ENCODE results near the gene GJA8. TPM values are rescaled to one million over a fixed set of nuclear protein-coding genes. Genes with fewer than 3 reads are reported as not detected.
"Not testable (repeated sequence)": the region's sequence is repeated elsewhere in the genome, so short reads cannot be mapped to it uniquely, and the experiment has no call there.

Gene GJA8
- total RNA-seq, 1 donor from 2014 or later = not detected

DNA sequence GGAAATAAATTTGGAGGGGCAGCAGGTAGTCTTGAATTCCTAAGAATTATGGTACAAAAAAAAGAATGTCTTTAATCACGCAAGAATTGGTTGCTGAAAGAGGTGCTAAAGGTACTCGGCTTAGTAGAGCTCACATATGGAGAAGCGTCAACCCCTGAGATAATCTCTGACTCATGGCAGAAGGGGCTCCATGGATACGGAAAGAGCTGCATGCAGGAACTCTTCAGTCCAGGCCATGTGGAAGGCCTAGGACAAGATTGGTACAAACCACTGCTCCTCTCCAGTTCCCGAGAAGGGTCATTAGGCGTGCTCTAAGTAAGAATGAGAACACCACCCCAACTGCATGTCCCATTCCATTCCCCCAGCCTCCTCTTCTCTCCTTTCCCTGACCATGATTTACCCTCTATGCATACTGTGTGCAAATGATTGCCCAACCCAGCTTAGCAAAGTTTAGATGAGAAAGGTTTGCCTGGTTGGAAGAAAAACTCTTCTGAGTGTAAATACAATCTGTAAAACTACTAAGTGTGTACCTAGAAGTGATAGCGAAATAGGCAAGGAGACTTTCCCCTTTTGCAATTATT, 10.9 kb downstream of the GJA8 start:
- no peak for FAIRE-seq
- TF ChIP-seq, protein P1, sequence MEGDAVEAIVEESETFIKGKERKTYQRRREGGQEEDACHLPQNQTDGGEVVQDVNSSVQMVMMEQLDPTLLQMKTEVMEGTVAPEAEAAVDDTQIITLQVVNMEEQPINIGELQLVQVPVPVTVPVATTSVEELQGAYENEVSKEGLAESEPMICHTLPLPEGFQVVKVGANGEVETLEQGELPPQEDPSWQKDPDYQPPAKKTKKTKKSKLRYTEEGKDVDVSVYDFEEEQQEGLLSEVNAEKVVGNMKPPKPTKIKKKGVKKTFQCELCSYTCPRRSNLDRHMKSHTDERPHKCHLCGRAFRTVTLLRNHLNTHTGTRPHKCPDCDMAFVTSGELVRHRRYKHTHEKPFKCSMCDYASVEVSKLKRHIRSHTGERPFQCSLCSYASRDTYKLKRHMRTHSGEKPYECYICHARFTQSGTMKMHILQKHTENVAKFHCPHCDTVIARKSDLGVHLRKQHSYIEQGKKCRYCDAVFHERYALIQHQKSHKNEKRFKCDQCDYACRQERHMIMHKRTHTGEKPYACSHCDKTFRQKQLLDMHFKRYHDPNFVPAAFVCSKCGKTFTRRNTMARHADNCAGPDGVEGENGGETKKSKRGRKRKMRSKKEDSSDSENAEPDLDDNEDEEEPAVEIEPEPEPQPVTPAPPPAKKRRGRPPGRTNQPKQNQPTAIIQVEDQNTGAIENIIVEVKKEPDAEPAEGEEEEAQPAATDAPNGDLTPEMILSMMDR (IDR thresholded peaks at IDR 0.05; ENCODE audit: insufficient read depth, low read length, severe bottlenecking) = no peak
- H3K27me3 ChIP-seq (ENCODE audit: control insufficient read depth, insufficient read depth, low read length) = no peaks in the 10 kb centered on the region
- no peak for DNase-seq (ENCODE audit: low read depth)
- H3K4me3 ChIP-seq (ENCODE audit: low read depth, low read length) = no peak overlapping the region
- H3K36me3 ChIP-seq (ENCODE audit: control insufficient read depth, insufficient read depth, low read length) = no peaks in the 10 kb centered on the region

DNA sequence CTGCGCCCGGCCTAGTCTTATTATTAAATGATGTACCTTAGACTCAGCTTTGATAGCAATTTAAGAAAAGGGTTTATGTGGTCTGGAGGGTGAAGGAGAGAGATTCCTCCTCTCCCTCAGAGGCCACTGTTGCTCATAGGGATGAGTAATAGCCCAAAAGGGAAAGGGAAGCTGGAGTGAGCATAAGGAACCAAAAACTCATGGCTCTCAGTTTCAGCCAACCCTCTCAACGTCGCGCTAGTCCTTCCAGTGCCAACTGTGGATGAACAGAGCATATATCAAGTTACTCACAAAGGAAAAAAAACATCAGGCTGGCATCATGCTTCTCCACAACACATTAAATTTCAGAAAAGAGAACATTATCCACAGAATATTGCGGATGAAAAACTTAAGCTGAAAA, 17.3 kb downstream of the GJA8 start:
- no peaks in the 10 kb centered on the region for H3K36me3 ChIP-seq (ENCODE audit: control insufficient read depth, insufficient read depth, low read length)
- H3K27me3 ChIP-seq (ENCODE audit: control insufficient read depth, insufficient read depth, low read length) = no peaks in the 10 kb centered on the region
- TF ChIP-seq, protein P1 (IDR thresholded peaks at IDR 0.05; ENCODE audit: insufficient read depth, low read length, severe bottlenecking) = no peak
- DNase-seq (ENCODE audit: low read depth) (peak; percentile 25), FAIRE-seq (no peak)
- no peak overlapping the region for H3K4me3 ChIP-seq (ENCODE audit: low read depth, low read length)

DNA sequence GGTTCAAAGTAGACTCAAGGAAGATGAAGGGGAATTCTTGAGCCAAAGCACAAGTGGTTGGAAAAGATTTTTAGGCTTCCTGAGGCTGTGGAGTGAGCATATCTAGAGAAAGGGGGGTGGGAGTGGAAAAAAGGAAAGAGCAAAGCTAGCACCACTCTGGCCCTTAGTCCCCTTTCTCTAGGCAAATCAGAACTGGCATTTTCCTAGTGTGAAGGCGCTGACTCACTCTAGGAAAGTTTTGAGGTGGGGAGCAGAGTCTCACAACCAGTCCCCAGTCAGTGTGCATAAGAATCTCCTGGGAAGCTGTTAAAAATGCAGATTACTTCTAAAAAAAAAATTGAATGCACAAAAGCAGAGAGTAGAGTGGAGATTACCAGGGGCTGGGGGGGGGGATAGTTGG, 22.2 kb downstream of the GJA8 start:
- FAIRE-seq (no peak), DNase-seq (ENCODE audit: low read depth) (peak; percentile 7)

DNA sequence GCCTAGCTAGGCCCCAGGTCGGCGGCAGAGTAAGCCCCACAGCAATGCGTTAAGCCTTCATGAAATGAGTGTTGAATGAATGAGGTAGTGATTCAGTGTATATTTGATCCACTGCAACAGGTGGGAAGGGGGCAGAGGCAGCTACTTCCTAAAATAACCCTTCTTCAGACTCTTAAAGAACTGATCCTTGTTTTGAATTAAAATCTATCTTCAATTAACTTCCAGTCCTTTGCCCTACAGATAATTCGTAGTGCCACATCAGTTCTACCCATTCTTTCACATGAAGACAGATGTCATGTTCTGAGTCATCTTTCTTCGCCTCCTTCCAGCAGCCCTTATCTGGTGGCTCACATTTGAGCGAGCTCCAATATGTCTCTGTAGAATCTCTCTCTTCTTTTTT, 24.6 kb downstream of the GJA8 start:
- not testable (repeated sequence) for H3K36me3 ChIP-seq (ENCODE audit: control insufficient read depth, insufficient read depth, low read length); H3K27me3 ChIP-seq (ENCODE audit: control insufficient read depth, insufficient read depth, low read length); DNase-seq (ENCODE audit: low read depth); FAIRE-seq; H3K4me3 ChIP-seq (ENCODE audit: low read depth, low read length)

More for the DNA sequence above, 22.2 kb downstream of the GJA8 start:
- H3K27me3 ChIP-seq (ENCODE audit: control insufficient read depth, insufficient read depth, low read length) = no peaks in the 10 kb centered on the region
- TF ChIP-seq, protein P1 (IDR thresholded peaks at IDR 0.05; ENCODE audit: insufficient read depth, low read length, severe bottlenecking) = no peak
- no peaks in the 10 kb centered on the region for H3K36me3 ChIP-seq (ENCODE audit: control insufficient read depth, insufficient read depth, low read length)
- no peak overlapping the region for H3K4me3 ChIP-seq (ENCODE audit: low read depth, low read length)

DNA sequence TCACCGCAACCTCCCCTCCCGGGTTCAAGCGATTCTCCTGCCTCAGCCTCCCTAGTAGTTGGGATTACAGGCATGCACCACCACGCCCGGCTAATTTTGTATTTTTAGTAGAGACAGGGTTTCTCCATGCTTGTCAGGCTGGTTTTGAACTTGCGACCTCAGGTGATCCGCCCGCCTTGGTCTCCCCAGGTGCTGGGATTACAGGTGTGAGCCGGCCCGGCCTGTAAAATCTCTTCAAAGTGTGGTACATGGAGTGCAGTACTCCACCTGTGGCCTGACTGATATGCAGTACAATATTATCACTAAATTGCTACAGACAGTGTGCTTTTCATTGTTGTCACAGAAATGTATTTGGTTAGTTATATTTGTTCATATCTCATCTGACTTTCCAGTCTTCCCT, 25.1 kb downstream of the GJA8 start:
- FAIRE-seq; H3K4me3 ChIP-seq (ENCODE audit: low read depth, low read length); DNase-seq (ENCODE audit: low read depth); H3K36me3 ChIP-seq (ENCODE audit: control insufficient read depth, insufficient read depth, low read length); H3K27me3 ChIP-seq (ENCODE audit: control insufficient read depth, insufficient read depth, low read length): not testable (repeated sequence)

DNA sequence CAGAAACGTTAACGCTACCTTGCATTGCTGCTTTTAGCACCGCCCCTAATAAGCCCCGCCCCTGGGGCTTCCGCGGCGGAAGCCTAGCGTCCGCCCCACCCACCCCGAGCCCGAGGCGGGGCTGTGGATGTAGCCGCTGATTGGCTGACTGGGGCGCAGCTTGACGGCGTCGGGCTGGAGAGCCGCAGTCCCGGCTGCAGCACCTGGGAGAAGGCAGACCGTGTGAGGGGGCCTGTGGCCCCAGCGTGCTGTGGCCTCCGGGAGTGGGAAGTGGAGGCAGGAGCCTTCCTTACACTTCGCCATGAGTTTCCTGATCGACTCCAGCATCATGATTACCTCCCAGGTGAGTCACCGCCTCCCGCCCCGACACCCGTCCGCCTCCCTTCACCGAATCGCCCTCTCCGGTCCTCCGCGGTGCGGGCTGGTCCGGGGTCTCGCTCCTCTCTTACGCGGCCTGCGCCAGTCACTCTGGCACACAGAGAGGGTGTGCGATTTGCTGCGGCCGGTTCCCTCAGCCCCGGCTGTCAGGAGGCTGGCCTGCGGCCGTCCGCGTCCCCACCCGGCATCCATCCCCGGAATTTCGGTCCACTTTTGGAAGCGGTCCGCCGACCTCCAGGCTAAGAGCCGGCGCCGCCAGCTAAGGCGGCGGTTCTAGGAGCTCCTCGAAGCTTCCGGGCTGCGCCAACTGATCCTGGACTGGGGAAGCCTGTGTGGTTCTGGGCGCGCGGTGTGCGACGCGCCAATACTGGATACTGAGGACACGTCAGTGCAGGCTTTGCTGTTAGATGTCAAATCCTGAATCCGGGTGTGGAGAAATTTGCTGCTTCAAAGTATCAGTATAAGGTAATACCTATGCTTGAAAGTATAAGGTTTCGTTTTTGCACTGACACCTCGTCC, 25.9 kb downstream of the GJA8 start, which contains the start of gene GPR89B:
GPR89B (plus strand) TSS at position 185 of the 897 bp plus-strand sequence; CDS start at position 302, 117 bp downstream.
- DNase-seq (ENCODE audit: low read depth) (peak; percentile 78), FAIRE-seq (peak; percentile 47)
- not testable (repeated sequence) for H3K36me3 ChIP-seq (ENCODE audit: control insufficient read depth, insufficient read depth, low read length); H3K27me3 ChIP-seq (ENCODE audit: control insufficient read depth, insufficient read depth, low read length)
- peak within 1 kb of the TSS; percentile 74 for H3K4me3 ChIP-seq (ENCODE audit: low read depth, low read length)

DNA sequence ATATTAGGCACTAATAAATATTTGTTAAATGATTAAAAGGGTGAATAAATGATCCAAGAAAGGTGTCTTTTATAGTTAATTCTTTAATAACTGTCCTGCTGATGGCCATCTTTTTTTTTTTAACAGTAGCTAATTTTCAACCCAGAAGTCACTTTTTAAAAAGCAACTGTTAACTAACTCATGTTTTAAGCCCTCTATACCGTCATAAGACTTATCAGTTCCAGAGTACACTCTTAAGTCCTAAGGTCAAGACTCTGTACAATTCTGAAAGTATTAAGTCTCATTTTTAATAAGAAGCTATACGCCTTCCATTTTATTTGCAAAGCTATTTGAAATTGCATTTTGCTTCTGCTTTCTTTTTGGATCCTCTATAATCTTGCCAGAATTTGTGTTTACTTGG, 28.5 kb downstream of the GJA8 start:
- not testable (repeated sequence) for H3K36me3 ChIP-seq (ENCODE audit: control insufficient read depth, insufficient read depth, low read length); H3K27me3 ChIP-seq (ENCODE audit: control insufficient read depth, insufficient read depth, low read length); FAIRE-seq; H3K4me3 ChIP-seq (ENCODE audit: low read depth, low read length); DNase-seq (ENCODE audit: low read depth)

DNA sequence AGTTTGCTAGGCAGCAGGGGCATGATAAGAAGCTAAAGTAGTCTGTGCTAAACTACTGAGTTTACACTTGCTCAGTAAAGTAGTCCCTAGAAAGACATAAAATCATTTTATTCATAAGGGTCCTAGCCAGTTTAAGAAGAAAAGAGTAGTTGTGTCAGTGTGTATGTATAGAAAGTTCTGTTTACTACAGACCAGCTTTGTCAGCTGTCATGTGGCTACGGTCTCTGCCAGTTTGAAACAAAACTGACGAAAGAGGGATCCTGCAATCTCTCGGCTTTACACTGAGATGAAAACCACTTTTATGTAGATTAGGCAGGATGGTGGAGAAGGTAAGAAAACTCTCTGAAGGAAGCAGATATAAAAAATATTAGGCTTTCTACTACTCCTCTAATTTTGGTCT, 32.7 kb downstream of the GJA8 start:
- H3K36me3 ChIP-seq (ENCODE audit: control insufficient read depth, insufficient read depth, low read length); H3K27me3 ChIP-seq (ENCODE audit: control insufficient read depth, insufficient read depth, low read length); DNase-seq (ENCODE audit: low read depth); FAIRE-seq; H3K4me3 ChIP-seq (ENCODE audit: low read depth, low read length): not testable (repeated sequence)

DNA sequence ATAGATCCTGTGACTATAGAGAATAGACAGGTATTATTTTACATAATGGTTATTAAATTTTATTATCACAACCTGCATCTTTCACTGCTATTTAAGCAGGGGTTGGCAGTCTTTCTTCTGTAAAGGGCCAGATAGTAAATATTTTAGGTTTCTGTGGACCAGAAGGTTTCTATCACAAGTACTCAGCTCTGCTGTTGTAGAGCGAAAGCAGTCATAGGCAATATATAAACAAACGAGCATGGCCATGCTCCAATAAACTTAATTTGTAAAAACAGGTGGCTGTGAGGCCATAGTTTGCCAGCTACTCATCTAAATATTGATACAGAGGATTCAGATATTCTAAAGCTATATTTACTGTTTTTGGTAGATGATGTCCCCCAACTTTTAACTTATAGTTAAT, 37.9 kb downstream of the GJA8 start:
- DNase-seq (ENCODE audit: low read depth); H3K36me3 ChIP-seq (ENCODE audit: control insufficient read depth, insufficient read depth, low read length); H3K27me3 ChIP-seq (ENCODE audit: control insufficient read depth, insufficient read depth, low read length); FAIRE-seq; H3K4me3 ChIP-seq (ENCODE audit: low read depth, low read length): not testable (repeated sequence)

DNA sequence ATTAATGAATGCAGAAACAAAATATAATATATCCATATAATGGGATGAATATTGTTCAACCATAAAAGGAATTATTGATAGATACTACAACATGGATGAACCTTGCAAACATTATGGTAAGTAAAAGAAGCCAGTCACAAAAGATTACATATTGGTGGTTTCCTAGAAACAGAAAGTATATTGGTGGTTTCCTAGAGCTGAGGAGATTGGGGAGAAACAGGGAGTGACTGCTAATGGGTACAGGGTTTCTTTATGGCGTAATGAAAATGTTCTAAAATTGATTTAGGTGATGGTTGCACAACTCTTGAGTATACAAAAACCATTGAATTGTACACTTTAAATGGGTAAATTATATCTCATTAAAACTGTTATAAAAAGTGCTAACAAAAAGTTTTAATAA, 40.0 kb downstream of the GJA8 start:
- FAIRE-seq; H3K27me3 ChIP-seq (ENCODE audit: control insufficient read depth, insufficient read depth, low read length); DNase-seq (ENCODE audit: low read depth); H3K4me3 ChIP-seq (ENCODE audit: low read depth, low read length); H3K36me3 ChIP-seq (ENCODE audit: control insufficient read depth, insufficient read depth, low read length): not testable (repeated sequence)

DNA sequence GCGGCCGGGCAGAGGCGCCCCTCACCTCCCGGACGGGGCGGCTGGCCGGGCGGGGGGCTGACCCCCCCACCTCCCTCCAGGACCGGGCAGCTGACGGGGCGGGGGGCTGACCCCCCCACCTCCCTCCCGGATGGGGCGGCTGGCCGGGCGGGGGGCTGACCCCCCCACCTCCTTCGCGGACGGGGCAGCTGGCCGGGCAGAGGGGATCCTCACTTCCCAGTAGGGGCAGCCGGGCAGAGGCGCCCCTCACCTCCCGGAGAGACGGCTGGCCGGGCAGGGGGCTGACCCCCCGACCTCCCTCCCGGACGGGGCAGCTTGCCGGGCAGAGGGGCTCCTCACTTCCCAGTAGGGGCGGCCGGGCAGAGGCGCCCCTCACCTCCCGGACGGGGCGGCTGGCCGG, 46.9 kb downstream of the GJA8 start:
- not testable (repeated sequence) for FAIRE-seq; H3K36me3 ChIP-seq (ENCODE audit: control insufficient read depth, insufficient read depth, low read length); H3K27me3 ChIP-seq (ENCODE audit: control insufficient read depth, insufficient read depth, low read length); H3K4me3 ChIP-seq (ENCODE audit: low read depth, low read length); DNase-seq (ENCODE audit: low read depth)

Data from bronchial epithelial cell (primary cell).